Vagina (tissue), 2 donors: ENCODE data around the gene RALGPS2. TPM values are rescaled to one million over a fixed set of nuclear protein-coding genes. Genes with fewer than 3 reads are reported as not detected.

Experiments
- DNase-seq, 2 donors: peaks; one replicate each; pipeline ENCODE4 v3.0.0-alpha.2; 2017; ENCODE audit errors: extremely low spot score in 2 of 2
- H3K27ac ChIP-seq: fragments of 200-600 bp; sonication (generic); one replicate; pipeline ENCODE4 v1.5.1; 2019
- H3K27me3 ChIP-seq: fragments of 200-600 bp; sonication (generic); one replicate; pipeline ENCODE4 v1.5.1; 2019
- H3K36me3 ChIP-seq, 2 donors: fragments of 200-600 bp; sonication (generic); one replicate each; pipeline ENCODE4 v1.5.1; 2017 to 2019
- H3K4me1 ChIP-seq: fragments of 200-600 bp; sonication (generic); one replicate; pipeline ENCODE4 v1.5.1; 2019
- H3K4me3 ChIP-seq, 2 donors: fragments of 200-600 bp; sonication (generic); 1 replicate in 1 of 2; 2 replicates in 1 of 2; pipeline ENCODE4 v1.5.1; 2016 to 2019
- H3K9me3 ChIP-seq: fragments of 200-600 bp; sonication (generic); one replicate; pipeline ENCODE4 v1.5.1; 2019
- POLR2A ChIP-seq, 2 donors: fragments of 450-650 bp; IDR thresholded peaks; one replicate each; pipeline ENCODE4 v1.6.1; 2017; ENCODE audit warnings: antibody characterized with exemption in 2 of 2, mild to moderate bottlenecking in 2 of 2, moderate library complexity in 2 of 2
- POLR2AphosphoS5 ChIP-seq, 2 donors: sonication (generic); formaldehyde crosslinking; IDR thresholded peaks; one replicate each; pipeline ENCODE4 v1.9.0; 2017; ENCODE audit warnings: antibody characterized with exemption in 2 of 2, mild to moderate bottlenecking in 2 of 2, low read depth in 1 of 2; ENCODE audit not compliant: insufficient read depth in 1 of 2
- intact Hi-C: fragments of 100-400 bp; cut with DNase I; formaldehyde crosslinking; loops from one replicate; pipeline ENCODE4 v1.15.1; 2023
- total RNA-seq: library from RNA; depleted of rRNA; stranded (reverse); fragments of >200 nt; gene quantifications from one replicate; pipeline ENCODE4 v1.2.3, GENCODE V29; 2016
- TF ChIP-seq, protein P1 (sequence below), 3 experiments: fragments of 450-650 bp in 2 of 3; fragments of 200-600 bp in 1 of 3; sonication (generic) in 1 of 3; IDR thresholded peaks; one replicate each; pipeline ENCODE4 v1.5.1; 2017 to 2019; ENCODE audit warnings: antibody characterized with exemption in 3 of 3, mild to moderate bottlenecking in 2 of 3, moderate library complexity in 2 of 3

RALGPS2 gene
- total RNA-seq, 1 donor from 2014 or later: 20.4 TPM

DNA sequence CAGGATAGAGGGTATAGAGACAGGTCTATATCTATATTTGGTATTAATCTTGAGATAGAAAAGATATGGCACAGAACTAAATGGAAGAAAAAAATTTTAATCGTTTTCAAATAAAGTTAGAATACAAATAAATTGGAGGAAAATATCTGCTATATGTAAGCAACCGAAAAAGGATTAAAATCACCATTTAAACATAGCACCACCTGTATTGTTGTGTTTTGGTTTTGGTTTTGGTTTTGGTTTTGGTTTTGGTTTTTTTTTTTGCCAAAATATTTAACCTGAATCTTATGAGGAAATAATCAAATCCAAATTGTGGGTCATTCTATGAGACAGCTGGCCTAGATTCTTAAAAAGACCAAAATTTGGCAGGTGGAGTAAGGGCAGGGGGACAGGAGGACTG lies 174.4 kb downstream of the RALGPS2 start:
- Histone ChIP-seq H3K36me3 (peaks cover 0 to 8% of the 10 kb centered on the region in 2 donors), H3K27me3 (no peaks in the 10 kb centered on the region), H3K4me3 (no peak overlapping the region), H3K9me3 (no peaks in the 10 kb centered on the region), H3K4me1 (no peaks in the 10 kb centered on the region), H3K27ac (no peak overlapping the region)
- TF ChIP-seq, protein P1, sequence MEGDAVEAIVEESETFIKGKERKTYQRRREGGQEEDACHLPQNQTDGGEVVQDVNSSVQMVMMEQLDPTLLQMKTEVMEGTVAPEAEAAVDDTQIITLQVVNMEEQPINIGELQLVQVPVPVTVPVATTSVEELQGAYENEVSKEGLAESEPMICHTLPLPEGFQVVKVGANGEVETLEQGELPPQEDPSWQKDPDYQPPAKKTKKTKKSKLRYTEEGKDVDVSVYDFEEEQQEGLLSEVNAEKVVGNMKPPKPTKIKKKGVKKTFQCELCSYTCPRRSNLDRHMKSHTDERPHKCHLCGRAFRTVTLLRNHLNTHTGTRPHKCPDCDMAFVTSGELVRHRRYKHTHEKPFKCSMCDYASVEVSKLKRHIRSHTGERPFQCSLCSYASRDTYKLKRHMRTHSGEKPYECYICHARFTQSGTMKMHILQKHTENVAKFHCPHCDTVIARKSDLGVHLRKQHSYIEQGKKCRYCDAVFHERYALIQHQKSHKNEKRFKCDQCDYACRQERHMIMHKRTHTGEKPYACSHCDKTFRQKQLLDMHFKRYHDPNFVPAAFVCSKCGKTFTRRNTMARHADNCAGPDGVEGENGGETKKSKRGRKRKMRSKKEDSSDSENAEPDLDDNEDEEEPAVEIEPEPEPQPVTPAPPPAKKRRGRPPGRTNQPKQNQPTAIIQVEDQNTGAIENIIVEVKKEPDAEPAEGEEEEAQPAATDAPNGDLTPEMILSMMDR (IDR thresholded peaks at IDR 0.05): no peak
- TF ChIP-seq POLR2AphosphoS5 (IDR thresholded peaks at IDR 0.05; ENCODE audit: insufficient read depth in 1 of 2, low read depth in 1 of 2): no peak
- TF ChIP-seq POLR2A (IDR thresholded peaks at IDR 0.05): no peak
- intact Hi-C loops: no loop called here
- DNase-seq: no peak

DNA sequence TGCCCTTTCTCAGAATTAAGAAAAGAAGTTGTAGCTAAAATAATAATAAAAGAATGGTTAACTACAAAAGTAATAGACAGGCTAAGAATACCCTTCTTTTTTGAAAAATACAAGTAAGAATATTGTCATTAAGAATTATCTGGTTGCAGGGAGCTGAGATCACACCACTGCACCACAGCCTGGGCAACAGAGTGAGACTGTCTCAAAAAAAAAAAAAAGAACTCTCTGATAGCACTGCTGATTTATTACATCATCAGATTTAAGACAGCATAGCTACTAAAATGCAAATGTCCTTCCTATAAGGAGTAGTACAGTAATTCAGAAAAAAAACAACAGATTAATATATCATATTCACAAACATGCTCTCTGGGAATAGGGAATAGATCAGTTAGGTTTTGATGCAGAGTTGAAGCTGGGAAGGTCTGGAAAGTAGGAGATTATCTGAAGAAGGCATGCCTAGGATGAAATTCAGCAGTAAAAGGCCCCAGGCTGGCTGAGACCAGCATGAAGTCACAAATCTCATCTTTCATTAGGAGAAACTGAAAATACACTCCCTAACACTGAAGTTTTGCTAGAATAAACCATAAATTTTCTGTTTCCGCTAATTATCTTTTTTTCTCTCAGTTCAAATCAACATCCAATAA lies 176.6 kb downstream of the RALGPS2 start:
- no peak for TF ChIP-seq POLR2A (IDR thresholded peaks at IDR 0.05)
- no peak for TF ChIP-seq POLR2AphosphoS5 (IDR thresholded peaks at IDR 0.05; ENCODE audit: insufficient read depth in 1 of 2, low read depth in 1 of 2)
- TF ChIP-seq, protein P1 (IDR thresholded peaks at IDR 0.05): no peak
- Histone ChIP-seq H3K4me1 (no peaks in the 10 kb centered on the region), H3K9me3 (no peaks in the 10 kb centered on the region), H3K36me3 (peaks cover 0 to 8% of the 10 kb centered on the region in 2 donors), H3K27me3 (no peaks in the 10 kb centered on the region), H3K27ac (no peak overlapping the region), H3K4me3 (no peak overlapping the region)
- no peak for DNase-seq
- intact Hi-C loops: no loop called here

DNA sequence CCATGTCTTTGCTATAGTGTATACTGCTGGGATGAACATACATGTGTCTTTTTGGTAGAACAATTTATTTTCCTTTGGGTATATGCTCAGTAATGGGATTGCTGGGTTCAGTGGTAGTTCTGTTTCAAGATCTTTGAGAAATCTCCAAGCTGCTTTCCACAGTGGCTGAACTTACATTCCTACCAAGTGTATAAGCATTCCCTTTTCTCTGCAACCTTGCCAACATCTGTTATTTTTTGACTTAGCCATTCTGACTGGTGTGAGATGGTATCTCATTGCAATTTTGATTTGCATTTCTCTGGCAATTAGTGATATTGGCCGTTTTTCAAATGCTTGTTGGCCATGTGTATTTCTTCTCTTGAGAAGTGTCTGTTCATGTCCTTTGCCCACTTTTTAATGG lies 183.3 kb downstream of the RALGPS2 start:
- H3K4me1 ChIP-seq: no peaks in the 10 kb centered on the region
- TF ChIP-seq POLR2AphosphoS5 (IDR thresholded peaks at IDR 0.05; ENCODE audit: insufficient read depth in 1 of 2, low read depth in 1 of 2) (no peak), POLR2A (IDR thresholded peaks at IDR 0.05) (no peak)
- TF ChIP-seq, protein P1 (IDR thresholded peaks at IDR 0.05): no peak
- no peak overlapping the region for H3K4me3 ChIP-seq
- H3K36me3 ChIP-seq: peaks cover 0 to 3% of the 10 kb centered on the region in 2 donors
- H3K9me3 ChIP-seq: no peaks in the 10 kb centered on the region
- no peaks in the 10 kb centered on the region for H3K27me3 ChIP-seq
- no peak for DNase-seq
- peak overlapping the region; percentile 11 for H3K27ac ChIP-seq
- intact Hi-C loops: no loop called here

DNA sequence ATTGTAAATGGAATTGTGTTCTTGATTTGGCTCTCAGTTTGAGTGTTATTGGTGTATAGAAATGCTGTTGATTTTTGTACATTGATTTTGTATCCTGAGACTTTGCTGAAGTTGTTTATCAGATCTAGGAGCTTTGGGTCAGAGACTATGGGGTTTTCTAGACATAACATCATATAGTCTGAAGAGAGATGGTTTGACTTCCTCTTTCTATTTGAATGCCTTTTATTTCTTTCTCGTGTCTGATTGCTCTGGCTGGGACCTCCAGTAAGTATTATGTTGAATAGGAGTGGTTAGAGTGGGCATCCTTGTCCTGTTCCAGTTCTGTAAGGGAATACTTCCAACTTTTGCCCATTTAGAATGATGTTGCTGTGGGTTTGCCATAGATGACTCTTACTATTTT lies 185.0 kb downstream of the RALGPS2 start:
- TF ChIP-seq POLR2A (IDR thresholded peaks at IDR 0.05) (no peak), POLR2AphosphoS5 (IDR thresholded peaks at IDR 0.05; ENCODE audit: insufficient read depth in 1 of 2, low read depth in 1 of 2) (no peak)
- TF ChIP-seq, protein P1 (IDR thresholded peaks at IDR 0.05): no peak
- intact Hi-C loops: no loop called here
- no peak overlapping the region for H3K27ac ChIP-seq
- H3K9me3 ChIP-seq: no peaks in the 10 kb centered on the region
- no peak for DNase-seq
- no peak overlapping the region for H3K4me3 ChIP-seq
- no peaks in the 10 kb centered on the region for H3K4me1 ChIP-seq
- peaks cover 0 to 5% of the 10 kb centered on the region in 2 donors for H3K36me3 ChIP-seq
- H3K27me3 ChIP-seq: no peaks in the 10 kb centered on the region

DNA sequence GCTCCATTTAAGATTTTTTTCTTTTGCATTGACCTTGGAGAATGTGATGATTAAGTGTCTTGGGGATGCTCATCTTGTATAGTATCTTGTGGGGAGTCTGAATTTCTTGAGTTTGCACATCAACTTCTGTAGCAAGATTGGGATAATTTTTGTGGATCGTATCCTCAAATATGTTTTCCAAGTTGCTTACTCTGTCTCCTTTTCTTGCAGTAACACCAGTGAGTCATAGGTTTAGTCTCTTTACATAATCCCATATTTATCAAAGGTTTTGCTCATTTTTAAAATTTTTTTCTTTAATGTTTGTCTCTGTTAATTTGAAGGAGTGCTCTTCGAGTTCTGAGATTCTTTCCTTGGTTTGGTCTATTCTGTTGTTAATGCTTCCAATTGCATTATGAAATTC lies 187.6 kb downstream of the RALGPS2 start:
- TF ChIP-seq POLR2AphosphoS5 (IDR thresholded peaks at IDR 0.05; ENCODE audit: insufficient read depth in 1 of 2, low read depth in 1 of 2) (no peak), POLR2A (IDR thresholded peaks at IDR 0.05) (no peak)
- TF ChIP-seq, protein P1 (IDR thresholded peaks at IDR 0.05): no peak
- intact Hi-C loops: no loop called here
- Histone ChIP-seq H3K9me3 (no peaks in the 10 kb centered on the region), H3K27ac (no peak overlapping the region), H3K4me1 (no peaks in the 10 kb centered on the region), H3K4me3 (no peak overlapping the region), H3K27me3 (no peaks in the 10 kb centered on the region), H3K36me3 (peaks cover 0 to 13% of the 10 kb centered on the region in 2 donors)
- DNase-seq: no peak
